ENCODE data around the gene SPSB4. TPM values are rescaled to one million over a fixed set of nuclear protein-coding genes. Genes with fewer than 3 reads are reported as not detected.
"Not testable (repeated sequence)": the region's sequence is repeated elsewhere in the genome, so short reads cannot be mapped to it uniquely, and the experiment has no call there.

Gene SPSB4
- total RNA-seq, 1 donor from 2014 or later = 0.58 TPM

DNA sequence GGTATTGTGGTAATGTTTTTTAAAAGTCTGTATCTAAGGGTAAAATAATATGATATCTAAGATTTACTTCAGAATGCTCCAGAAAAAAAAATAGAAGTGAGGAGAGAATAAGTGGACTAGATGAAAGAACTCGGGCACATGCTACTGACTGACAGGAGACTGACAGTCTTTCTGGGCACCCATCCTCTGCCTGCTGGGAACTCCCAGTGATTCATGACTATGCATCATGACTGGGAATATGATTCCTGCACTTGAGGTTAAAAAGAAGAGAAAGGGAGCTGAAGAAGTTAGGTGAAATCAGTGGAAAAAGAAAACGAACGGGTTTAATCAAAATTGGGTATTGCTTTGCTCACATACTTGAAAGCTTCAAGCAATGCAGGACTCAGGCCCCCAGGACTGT is 35.7 kb upstream of the SPSB4 start:
- DNase-seq (ENCODE audit: low read depth) = no peak
- no peak overlapping the region for H3K4me3 ChIP-seq (ENCODE audit: low read depth, low read length)
- no peak for TF ChIP-seq CTCF (conservative IDR thresholded peaks at IDR 0.05; ENCODE audit: low read depth, low read length)

- H3K4me3 ChIP-seq (ENCODE audit: low read depth, low read length); DNase-seq (ENCODE audit: low read depth): not testable (repeated sequence)
Measured at GRCh38 chr3:141017366-141018322, 33.5 kb upstream of the SPSB4 start.

- TF ChIP-seq CTCF (conservative IDR thresholded peaks at IDR 0.05; ENCODE audit: low read depth, low read length) = no peak
- no peak for DNase-seq (ENCODE audit: low read depth)
- no peak overlapping the region for H3K4me3 ChIP-seq (ENCODE audit: low read depth, low read length)
Measured at GRCh38 chr3:141019244-141019643, 31.9 kb upstream of the SPSB4 start.

DNA sequence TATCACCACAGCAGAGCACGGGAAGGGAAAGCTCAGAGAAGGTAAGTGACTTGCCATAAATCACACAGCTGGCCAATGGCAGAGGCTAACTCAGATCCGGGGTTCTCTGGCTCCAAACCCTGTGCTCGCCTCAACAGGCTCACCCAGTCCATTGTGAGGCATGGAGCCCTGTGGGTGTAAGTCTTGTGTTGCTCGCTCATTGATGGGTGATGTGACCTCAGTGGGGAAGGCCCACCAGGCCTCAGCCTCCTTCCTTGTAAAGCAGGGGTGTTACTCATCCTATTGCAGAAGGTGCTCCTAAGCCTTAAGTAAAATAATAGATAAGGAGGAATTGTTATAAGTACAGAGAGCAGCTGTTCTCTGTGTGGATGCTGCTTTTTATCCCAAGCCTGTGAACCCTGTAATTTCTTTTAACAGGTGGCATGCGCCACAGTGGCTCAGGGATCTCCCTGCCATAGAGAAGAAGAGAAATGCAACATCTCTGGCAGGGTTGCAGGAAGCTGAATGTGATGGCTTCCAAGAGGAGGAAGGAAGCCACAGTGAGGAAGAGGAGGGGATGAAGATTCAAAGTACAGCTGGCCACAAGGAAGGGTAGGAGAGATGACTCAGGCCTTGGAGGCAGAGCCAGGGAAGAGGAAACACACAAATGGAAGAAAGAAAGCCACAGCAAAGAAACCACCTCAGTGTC is 30.9 kb upstream of the SPSB4 start:
- DNase-seq (ENCODE audit: low read depth) = no peak
- TF ChIP-seq CTCF (conservative IDR thresholded peaks at IDR 0.05; ENCODE audit: low read depth, low read length) = no peak
- H3K4me3 ChIP-seq (ENCODE audit: low read depth, low read length) = no peak overlapping the region

DNA sequence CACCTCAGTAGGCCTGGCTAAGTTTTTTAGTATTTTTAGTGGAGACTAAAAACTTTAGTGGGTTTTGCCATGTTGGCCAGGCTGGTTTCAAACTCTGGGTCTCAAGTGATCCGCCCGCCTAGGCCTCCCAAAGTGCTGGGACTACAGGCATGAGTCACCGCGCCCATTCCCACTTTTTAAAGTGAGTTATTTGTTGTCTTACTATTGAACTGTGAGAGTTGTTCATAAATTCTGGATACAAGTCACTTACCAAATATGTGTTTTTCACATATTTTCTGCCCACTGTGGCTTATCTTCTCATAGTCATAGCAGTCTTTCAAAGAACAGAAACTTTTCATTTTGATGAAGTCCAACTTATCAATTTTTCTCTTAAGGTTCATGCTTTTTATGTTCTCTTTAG is 29.9 kb upstream of the SPSB4 start:
- TF ChIP-seq CTCF (conservative IDR thresholded peaks at IDR 0.05; ENCODE audit: low read depth, low read length) = no peak
- no peak overlapping the region for H3K4me3 ChIP-seq (ENCODE audit: low read depth, low read length)
- no peak for DNase-seq (ENCODE audit: low read depth)

DNA sequence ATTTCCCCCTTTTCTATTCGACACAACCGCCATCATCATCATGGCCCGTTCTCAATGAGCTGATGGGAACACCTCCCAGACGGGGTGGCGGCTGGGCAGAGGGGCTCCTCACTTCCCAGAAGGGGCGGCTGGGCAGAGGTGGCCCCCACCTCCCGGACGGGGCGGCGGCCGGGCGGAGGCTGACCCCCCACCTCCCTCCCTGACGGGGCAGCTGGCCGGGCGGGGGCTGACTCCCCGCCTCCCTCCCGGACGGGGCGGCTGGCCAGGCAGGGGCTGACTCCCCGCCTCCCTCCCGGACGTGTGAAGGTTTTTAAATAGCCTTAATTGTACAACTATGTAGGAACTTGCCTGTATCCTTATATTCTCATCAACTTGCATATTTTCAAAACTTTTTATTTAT is 20.9 kb upstream of the SPSB4 start:
- DNase-seq (ENCODE audit: low read depth) = no peak
- no peak overlapping the region for H3K4me3 ChIP-seq (ENCODE audit: low read depth, low read length)
- no peak for TF ChIP-seq CTCF (conservative IDR thresholded peaks at IDR 0.05; ENCODE audit: low read depth, low read length)

GRCh38 chr3:141039589-141039988 is 11.6 kb upstream of the SPSB4 start:
- no peak overlapping the region for H3K4me3 ChIP-seq (ENCODE audit: low read depth, low read length)
- no peak for TF ChIP-seq CTCF (conservative IDR thresholded peaks at IDR 0.05; ENCODE audit: low read depth, low read length)
- DNase-seq (ENCODE audit: low read depth) = peak; percentile 2

All from epithelial cell of proximal tubule (primary cell).